BLaER1 (cell line): Measurements from ENCODE around the gene PKMYT1.
A peak's percentile ranks its signal among the peaks of the same experiment; 100 is the strongest.

Source experiments
- H3K27ac ChIP-seq: shearing (Covaris generic); formaldehyde crosslinking; 2 replicates; pipeline ENCODE4 v1.8.1; 2022
- H3K27me3 ChIP-seq: shearing (Covaris generic); formaldehyde crosslinking; 2 replicates; pipeline ENCODE4 v1.8.1; 2022
- H3K36me3 ChIP-seq: shearing (Covaris generic); formaldehyde crosslinking; 2 replicates; pipeline ENCODE4 v1.8.1; 2022
- H3K4me1 ChIP-seq: shearing (Covaris generic); formaldehyde crosslinking; 2 replicates; pipeline ENCODE4 v1.8.1; 2022
- H3K4me2 ChIP-seq: shearing (Covaris generic); formaldehyde crosslinking; 2 replicates; pipeline ENCODE4 v1.8.1; 2022
- H3K4me3 ChIP-seq: shearing (Covaris generic); formaldehyde crosslinking; 2 replicates; pipeline ENCODE4 v1.8.1; 2022
- H3K9ac ChIP-seq: shearing (Covaris generic); formaldehyde crosslinking; 2 replicates; pipeline ENCODE4 v1.8.1; 2022
- H3K9me3 ChIP-seq: shearing (Covaris generic); formaldehyde crosslinking; 2 replicates; pipeline ENCODE4 v1.8.1; 2022
- H4K20me1 ChIP-seq: shearing (Covaris generic); formaldehyde crosslinking; 2 replicates; pipeline ENCODE4 v1.8.1; 2022
- Cebpa-rat ChIP-seq: shearing (Covaris generic); IDR thresholded peaks from 2 replicates; pipeline ENCODE4 v1.8.1; 2022

The PKMYT1 gene

DNA sequence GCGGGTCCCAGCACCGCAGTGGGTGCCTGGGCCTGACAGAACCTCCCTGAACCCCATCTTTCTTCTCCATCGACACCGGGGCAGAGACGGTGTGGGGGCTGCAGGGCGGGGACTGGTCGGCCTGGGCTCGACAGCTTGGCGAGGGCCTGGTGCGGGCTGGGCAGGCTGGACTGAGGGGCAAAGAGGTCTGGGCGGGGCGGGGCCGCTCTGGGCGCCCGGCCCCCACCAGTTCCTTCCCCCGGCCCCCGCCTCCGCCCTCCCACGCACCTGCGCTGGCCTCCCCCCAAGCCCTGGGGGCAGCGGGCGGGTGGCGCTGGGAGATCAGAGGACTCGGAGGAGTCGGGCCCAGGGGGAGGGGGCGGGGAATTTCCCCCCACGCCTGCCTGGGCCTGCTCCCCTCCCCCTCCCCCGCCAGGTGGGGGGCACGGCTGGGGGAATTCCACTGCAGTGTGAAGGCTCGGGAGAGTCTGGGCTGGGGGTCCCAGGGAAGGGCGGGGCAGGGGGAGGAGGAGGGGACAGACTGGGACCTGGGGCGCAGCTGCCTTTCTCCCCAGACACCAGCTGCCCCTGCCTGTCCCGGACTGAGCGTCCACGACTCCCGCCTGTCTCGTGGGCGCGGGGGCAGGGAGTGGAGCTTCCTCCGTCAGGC lies 17.0 kb downstream of the PKMYT1 start:
- H3K27me3 ChIP-seq, result peaks cover 22% of the 10 kb centered on the region; the same call in 1 of the 2 replicates
- peak overlapping the region; percentile 83 for H3K9ac ChIP-seq
- peaks cover 68% of the 10 kb centered on the region for H3K4me1 ChIP-seq
- peak overlapping the region; percentile 99 for H3K4me2 ChIP-seq
- peaks cover 16% of the 10 kb centered on the region; the same call in 1 of the 2 replicates for H3K36me3 ChIP-seq
- peak overlapping the region; percentile 79 for H3K27ac ChIP-seq
- no peak for TF ChIP-seq Cebpa-rat
- peaks cover 31% of the 10 kb centered on the region for H4K20me1 ChIP-seq
- no peaks in the 10 kb centered on the region for H3K9me3 ChIP-seq
- H3K4me3 ChIP-seq, result peak overlapping the region; percentile 84

- H3K27ac ChIP-seq, result peak overlapping the region; percentile 60
- peak overlapping the region; percentile 99 for H3K4me2 ChIP-seq
- peaks cover 22% of the 10 kb centered on the region; the same call in 1 of the 2 replicates for H3K27me3 ChIP-seq
- no peaks in the 10 kb centered on the region for H3K9me3 ChIP-seq
- TF ChIP-seq Cebpa-rat, result no peak
- peaks cover 11% of the 10 kb centered on the region; the same call in 1 of the 2 replicates for H3K36me3 ChIP-seq
- H3K9ac ChIP-seq, result peak overlapping the region; percentile 83
- peak overlapping the region; percentile 84 for H3K4me3 ChIP-seq
- H3K4me1 ChIP-seq, result peaks cover 61% of the 10 kb centered on the region
- H4K20me1 ChIP-seq, result peaks cover 24% of the 10 kb centered on the region
These were observed 17.7 kb downstream of the PKMYT1 start for GRCh38 chr16:2962334-2963073.

GRCh38 chr16:2960183-2961010 lies 19.8 kb downstream of the PKMYT1 start:
- Histone ChIP-seq H3K4me1 (peaks cover 64% of the 10 kb centered on the region), H3K4me2 (peak overlapping the region; percentile 57), H3K36me3 (no peaks in the 10 kb centered on the region), H3K4me3 (no peak overlapping the region), H4K20me1 (peaks cover 4% of the 10 kb centered on the region), H3K9ac (no peak overlapping the region), H3K27me3 (peaks cover 22% of the 10 kb centered on the region; the same call in 1 of the 2 replicates), H3K27ac (peak overlapping the region; percentile 22; the same call in 1 of the 2 replicates), H3K9me3 (no peaks in the 10 kb centered on the region)
- TF ChIP-seq Cebpa-rat, result no peak

DNA sequence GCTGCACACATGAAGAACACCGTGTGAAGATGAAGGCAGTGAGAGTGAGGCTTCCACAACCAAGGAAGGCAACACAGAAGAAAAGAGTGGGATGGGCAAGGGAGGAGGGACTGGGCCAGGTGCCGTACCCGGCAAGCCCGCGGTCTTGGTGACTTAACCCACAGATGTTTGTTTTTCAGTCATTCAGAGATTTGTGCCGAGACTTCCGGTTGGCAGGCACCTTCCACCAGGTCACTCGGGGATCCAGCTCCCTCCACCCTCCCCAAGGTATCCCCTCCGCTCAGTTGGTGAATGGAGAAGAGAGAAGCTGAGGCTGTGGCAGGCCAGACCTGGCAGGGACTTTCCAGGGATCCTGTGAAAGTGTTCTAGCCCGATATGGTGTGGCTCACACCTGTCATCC lies 21.0 kb downstream of the PKMYT1 start:
- H3K4me3 ChIP-seq, result no peak overlapping the region
- no peaks in the 10 kb centered on the region for H4K20me1 ChIP-seq
- no peak for TF ChIP-seq Cebpa-rat
- no peaks in the 10 kb centered on the region for H3K36me3 ChIP-seq
- H3K9ac ChIP-seq, result no peak overlapping the region
- peaks cover 19% of the 10 kb centered on the region; the same call in 1 of the 2 replicates for H3K27me3 ChIP-seq
- peak overlapping the region; percentile 45 for H3K4me2 ChIP-seq
- H3K4me1 ChIP-seq, result peaks cover 73% of the 10 kb centered on the region
- H3K27ac ChIP-seq, result 0 out of 2 replicates have a peak overlapping the region, but pooled peaks have one; percentile 22
- H3K9me3 ChIP-seq, result no peaks in the 10 kb centered on the region

DNA sequence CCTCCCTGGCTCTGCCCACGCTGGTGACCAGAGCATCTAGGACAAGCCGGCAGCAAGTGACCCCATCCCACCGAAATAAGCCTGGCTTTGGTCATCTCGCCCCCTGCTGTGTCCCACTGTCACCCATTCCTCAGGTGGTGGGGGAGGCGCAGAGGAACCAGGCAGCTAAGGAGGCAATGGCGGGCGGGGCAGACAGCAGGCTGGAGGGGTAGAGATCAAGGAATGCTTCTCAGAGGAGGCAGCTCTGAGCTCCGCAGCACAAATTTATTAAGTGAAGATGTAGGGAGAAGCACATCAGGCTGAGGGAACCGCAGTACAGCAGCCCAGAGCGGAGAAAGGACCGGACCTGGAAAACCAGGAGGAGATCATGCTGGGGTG lies 23.7 kb downstream of the PKMYT1 start:
- Histone ChIP-seq H3K4me1 (peaks cover 84% of the 10 kb centered on the region), H3K27ac (peak overlapping the region; percentile 96), H3K9me3 (no peaks in the 10 kb centered on the region), H4K20me1 (no peaks in the 10 kb centered on the region), H3K9ac (no peak overlapping the region), H3K4me3 (no peak overlapping the region), H3K27me3 (no peaks in the 10 kb centered on the region), H3K4me2 (peak overlapping the region; percentile 94), H3K36me3 (no peaks in the 10 kb centered on the region)
- no peak for TF ChIP-seq Cebpa-rat

DNA sequence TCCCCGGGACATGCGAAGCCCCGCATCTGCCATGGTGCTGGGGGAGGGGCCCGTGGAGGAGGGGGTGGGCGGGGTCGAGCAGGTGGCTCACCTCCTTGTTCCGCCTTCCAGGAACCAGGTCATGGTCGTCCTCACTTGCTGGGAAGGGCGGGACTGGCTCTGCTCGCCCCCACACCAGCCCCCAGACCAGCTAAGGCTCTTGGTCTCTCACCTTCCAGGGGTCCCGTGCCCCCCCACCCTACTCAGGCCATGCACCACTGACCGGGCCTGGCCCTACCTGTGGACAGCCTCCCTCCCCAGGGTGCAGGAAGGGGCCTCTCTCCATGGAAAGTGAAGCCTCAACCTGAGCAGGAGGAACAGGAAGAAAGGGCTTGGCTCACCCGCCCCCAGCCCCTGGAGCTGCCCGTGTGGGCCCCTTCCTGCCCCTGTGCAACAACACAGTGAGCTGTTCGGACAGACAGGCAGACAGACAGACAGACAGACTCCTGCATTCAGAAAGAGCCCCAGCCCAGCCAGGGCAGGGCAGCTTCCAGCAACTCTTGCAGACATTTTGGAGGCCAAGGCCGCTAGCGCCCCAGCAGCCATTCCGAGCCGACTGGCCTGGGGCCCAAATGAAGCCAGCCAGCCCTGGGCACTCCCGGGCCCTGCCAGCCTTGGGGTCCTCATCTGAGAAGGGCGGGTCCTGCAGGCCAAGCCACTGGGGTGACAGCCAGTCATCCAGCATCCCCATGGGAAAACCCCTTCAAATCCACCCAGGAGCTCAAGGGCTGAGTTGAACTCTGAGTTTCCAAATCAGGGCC lies 24.3 kb downstream of the PKMYT1 start:
- TF ChIP-seq Cebpa-rat, result no peak
- Histone ChIP-seq H3K27me3 (no peaks in the 10 kb centered on the region), H3K9ac (peak overlapping the region; percentile 64; the same call in 1 of the 2 replicates), H3K4me3 (no peak overlapping the region), H3K4me1 (peaks cover 84% of the 10 kb centered on the region), H3K9me3 (no peaks in the 10 kb centered on the region), H4K20me1 (no peaks in the 10 kb centered on the region), H3K36me3 (no peaks in the 10 kb centered on the region), H3K27ac (peak overlapping the region; percentile 96), H3K4me2 (peak overlapping the region; percentile 94)

GRCh38 chr16:2955438-2955778 lies 24.8 kb downstream of the PKMYT1 start:
- Histone ChIP-seq H3K36me3 (peaks cover under 1% of the 10 kb centered on the region; the same call in 1 of the 2 replicates), H3K9me3 (no peaks in the 10 kb centered on the region), H3K27ac (peak overlapping the region; percentile 96), H3K4me2 (peak overlapping the region; percentile 94), H3K4me1 (peaks cover 84% of the 10 kb centered on the region), H3K27me3 (no peaks in the 10 kb centered on the region), H4K20me1 (no peaks in the 10 kb centered on the region), H3K9ac (peak overlapping the region; percentile 84; the same call in 1 of the 2 replicates), H3K4me3 (peak overlapping the region; percentile 44; the same call in 1 of the 2 replicates)
- no peak for TF ChIP-seq Cebpa-rat

DNA sequence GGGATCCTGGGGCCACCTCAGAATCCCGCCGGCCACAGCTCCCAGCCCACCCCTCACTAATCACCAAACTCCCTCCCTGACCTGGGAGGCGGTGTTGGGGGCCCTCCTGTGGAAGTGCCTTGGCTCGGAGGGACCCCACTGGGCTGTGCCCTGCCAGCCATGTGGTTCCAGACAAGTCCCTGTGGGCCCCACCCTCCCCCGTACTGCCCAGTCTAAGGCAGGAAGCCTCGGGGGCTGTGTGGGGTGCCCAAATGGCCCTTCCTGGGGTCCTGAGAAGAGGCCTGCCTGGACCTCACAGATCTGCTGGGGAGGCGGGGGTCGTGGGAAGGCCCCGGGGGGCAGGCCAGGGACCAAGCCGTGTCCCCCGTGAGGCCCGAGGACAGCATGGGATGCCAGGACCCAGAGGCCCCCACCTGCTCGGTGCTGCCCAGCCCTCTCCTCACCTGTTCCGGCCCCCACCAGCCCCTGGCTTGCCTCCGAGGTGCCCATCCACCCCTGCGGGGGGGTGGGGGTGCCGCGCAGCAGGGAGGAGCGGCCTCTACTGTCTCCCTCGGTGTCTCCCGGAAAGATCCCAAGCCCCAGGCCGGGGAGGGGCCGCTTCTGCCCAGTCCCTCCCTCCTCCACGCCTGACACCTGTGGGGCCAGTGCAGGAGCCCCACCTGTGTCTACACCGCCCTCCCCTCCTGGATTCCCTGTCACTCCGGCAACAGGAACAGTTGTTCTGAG lies 25.4 kb downstream of the PKMYT1 start:
- H3K4me3 ChIP-seq, result peak overlapping the region; percentile 44; the same call in 1 of the 2 replicates
- peak overlapping the region; percentile 94 for H3K4me2 ChIP-seq
- H3K36me3 ChIP-seq, result peaks cover 6% of the 10 kb centered on the region
- H4K20me1 ChIP-seq, result no peaks in the 10 kb centered on the region
- H3K9me3 ChIP-seq, result no peaks in the 10 kb centered on the region
- no peaks in the 10 kb centered on the region for H3K27me3 ChIP-seq
- TF ChIP-seq Cebpa-rat, result no peak
- peak overlapping the region; percentile 84 for H3K9ac ChIP-seq
- H3K4me1 ChIP-seq, result peaks cover 84% of the 10 kb centered on the region
- H3K27ac ChIP-seq, result peak overlapping the region; percentile 96
